HepG2 (cell line): ENCODE results near the gene AGAP6. TPM values are rescaled to one million over a fixed set of nuclear protein-coding genes. Genes with fewer than 3 reads are reported as not detected.

Source experiments
- DMAP1 ChIP-seq: IDR thresholded peaks from 2 replicates; pipeline ENCODE4 v1.6.1; 2016
- ISL2 ChIP-seq: sonication (generic); formaldehyde crosslinking; IDR thresholded peaks from 2 replicates; pipeline ENCODE4 v1.5.0; 2020; ENCODE audit warnings: missing genetic modification reagents
- KLF16 ChIP-seq, 2 experiments: sonication (generic) in 1 of 2; formaldehyde crosslinking in 1 of 2; IDR thresholded peaks; 2 replicates each; pipeline versions ENCODE4 v1.6.1 to v1.8.0; 2016 to 2023; ENCODE audit warnings: missing genetic modification reagents in 2 of 2, missing compliant biosample characterization in 1 of 2
- MIER3 ChIP-seq: IDR thresholded peaks from 2 replicates; pipeline ENCODE4 v1.6.1; 2016; ENCODE audit warnings: missing compliant biosample characterization, borderline replicate concordance
- MIXL1 ChIP-seq: IDR thresholded peaks from 2 replicates; pipeline ENCODE4 v1.6.1; 2016
- NRL ChIP-seq: sonication (generic); formaldehyde crosslinking; IDR thresholded peaks from 2 replicates; pipeline ENCODE4 v1.5.0; 2020; ENCODE audit warnings: missing genetic modification reagents, mild to moderate bottlenecking, moderate library complexity, borderline replicate concordance
- SMAD1 ChIP-seq: sonication (generic); formaldehyde crosslinking; IDR thresholded peaks from 2 replicates; pipeline ENCODE4 v1.4.0; 2020; ENCODE audit warnings: missing genetic modification reagents, low read depth, mild to moderate bottlenecking, borderline replicate concordance
- YY1 ChIP-seq: IDR thresholded peaks from 2 replicates; pipeline ENCODE4 v1.6.1; 2011; ENCODE audit warnings: low read length, low read depth, moderate library complexity, mild to moderate bottlenecking; ENCODE audit not compliant: insufficient read depth, insufficient replicate concordance
- ZBTB20 ChIP-seq: sonication (generic); formaldehyde crosslinking; IDR thresholded peaks from 2 replicates; pipeline ENCODE4 v1.8.1; 2023; ENCODE audit warnings: missing genetic modification reagents, low read depth, mild to moderate bottlenecking, borderline replicate concordance
- ZNF225 ChIP-seq: sonication (generic); formaldehyde crosslinking; IDR thresholded peaks from 2 replicates; pipeline ENCODE4 v1.4.0; 2020; ENCODE audit warnings: mild to moderate bottlenecking, missing genetic modification reagents
- ZNF232 ChIP-seq: sonication (generic); formaldehyde crosslinking; IDR thresholded peaks from 2 replicates; pipeline ENCODE4 v1.4.0; 2020; ENCODE audit warnings: missing genetic modification reagents, borderline replicate concordance
- ZNF331 ChIP-seq: sonication (generic); formaldehyde crosslinking; IDR thresholded peaks from 2 replicates; pipeline ENCODE4 v1.4.0; 2020; ENCODE audit warnings: missing genetic modification reagents
- ZNF543 ChIP-seq: sonication (generic); formaldehyde crosslinking; IDR thresholded peaks from 2 replicates; pipeline ENCODE4 v1.4.0; 2020; ENCODE audit warnings: mild to moderate bottlenecking, missing genetic modification reagents
- ZNF563 ChIP-seq: sonication (generic); formaldehyde crosslinking; IDR thresholded peaks from 2 replicates; pipeline ENCODE4 v1.8.0; 2022; ENCODE audit warnings: mild to moderate bottlenecking, moderate library complexity, missing genetic modification reagents
- ZNF788 ChIP-seq: sonication (generic); formaldehyde crosslinking; IDR thresholded peaks from 2 replicates; pipeline ENCODE4 v1.5.0; 2020; ENCODE audit warnings: mild to moderate bottlenecking, missing genetic modification reagents, borderline replicate concordance
- ZNF816 ChIP-seq: sonication (generic); formaldehyde crosslinking; IDR thresholded peaks from 2 replicates; pipeline ENCODE4 v1.8.0; 2022; ENCODE audit warnings: missing genetic modification reagents, mild to moderate bottlenecking, borderline replicate concordance
- ZNF841 ChIP-seq: sonication (generic); formaldehyde crosslinking; IDR thresholded peaks from 2 replicates; pipeline ENCODE4 v1.8.1; 2023; ENCODE audit warnings: missing genetic modification reagents, borderline replicate concordance
- polyA plus RNA-seq, 8 experiments: library from polyadenylated mRNA; depleted of rRNA in 3 of 8; stranded (reverse) in 7 of 8; unstranded in 1 of 8; fragments of >200 nt; fragmentation: Illumina TruSeq in 4 of 8; extraction: Trizol in 4 of 8; gene quantifications; 2 replicates each; pipeline versions ENCODE4 v1.2.1 to v1.2.3, GENCODE V29; 2011 to 2016; ENCODE audit warnings: low read depth in 4 of 8, missing spikeins in 1 of 8, mixed read lengths in 1 of 8; ENCODE audit not compliant: insufficient read depth in 1 of 8
- total RNA-seq, 5 experiments: library from RNA; depleted of rRNA; stranded (reverse); fragments of >200 nt; fragmentation: Illumina TruSeq; extraction: Trizol; gene quantifications; 2 replicates each; pipeline ENCODE4 v1.2.3, GENCODE V29; 2016; ENCODE audit warnings: low read depth in 1 of 5
- TF ChIP-seq, protein P1 (sequence below): sonication (generic); formaldehyde crosslinking; conservative IDR thresholded peaks from 2 replicates; pipeline ENCODE4 v1.4.0; 2020; ENCODE audit warnings: mild to moderate bottlenecking, missing genetic modification reagents, moderate library complexity

AGAP6 gene
- total and polyA plus RNA-seq, 2 of the 13 experiments (the other 11 are each of a cell fraction or from before 2014, with no cell fraction given): 7.7 to 19.5 TPM

DNA sequence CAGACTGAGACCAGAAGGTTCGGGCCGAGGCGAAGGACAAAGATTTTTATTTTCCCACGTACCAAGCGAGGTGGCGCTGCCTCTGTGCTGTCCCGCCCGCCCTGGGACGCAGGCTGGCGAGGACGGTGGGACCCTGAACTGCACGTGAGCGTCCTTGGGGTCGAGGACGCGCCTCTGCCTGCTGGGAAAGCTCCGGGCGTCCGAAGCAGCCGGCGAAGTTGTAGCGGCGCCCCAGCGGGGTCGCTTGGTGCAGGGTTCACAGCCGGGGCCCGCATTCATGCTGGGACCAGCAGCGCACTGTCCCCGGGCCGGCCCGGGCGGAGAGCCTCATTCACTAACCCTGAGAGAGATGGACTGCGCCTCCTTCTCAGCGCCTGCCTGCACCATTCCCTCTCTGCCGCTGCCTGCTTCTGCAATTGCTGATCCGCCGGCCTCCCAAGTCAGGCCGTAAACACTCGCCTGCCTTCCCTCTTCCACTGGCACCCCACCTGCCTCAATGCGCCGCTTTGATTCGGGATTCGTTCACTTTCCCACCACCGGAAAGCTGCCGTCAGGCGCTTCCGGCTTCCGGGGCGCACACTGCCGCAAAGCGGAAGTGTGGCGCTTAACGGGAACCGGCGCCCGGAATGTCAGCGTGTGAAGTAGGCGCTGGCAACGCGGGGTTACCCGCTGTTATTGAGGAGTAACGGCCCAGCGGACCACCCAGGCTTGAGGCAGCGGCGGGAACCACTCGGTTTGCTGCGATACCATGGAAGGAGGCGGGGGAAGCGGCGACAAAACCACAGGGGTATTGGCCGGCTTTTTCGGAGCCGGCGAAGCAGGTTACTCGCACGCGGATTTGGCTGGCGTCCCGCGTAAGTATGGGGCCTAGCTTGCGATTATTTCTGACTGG lies 46.5 kb upstream of the AGAP6 start, which contains the start of the genes PARG and TIMM23B (continued):
- TF ChIP-seq ZBTB20 (CRISPR knock-in tag) (0 out of 2 replicates have a peak, but pooled peaks have one; percentile 34), DMAP1 (CRISPR knock-in tag) (peak; percentile 92), ZNF543 (0 out of 2 replicates have a peak, but pooled peaks have one; percentile 74), SMAD1 (CRISPR knock-in tag) (peak; percentile 51; the same call in 1 of the 2 replicates), MIER3 (peak; percentile 47; the same call in 1 of the 2 replicates), ZNF232 (CRISPR knock-in tag) (0 out of 2 replicates have a peak, but pooled peaks have one; percentile 29), NRL (CRISPR knock-in tag) (peak; percentile 49; the same call in 1 of the 2 replicates), ISL2 (CRISPR knock-in tag) (peak; percentile 76), YY1 (peak; percentile 35), ZNF331 (CRISPR knock-in tag) (peak; percentile 33; the same call in 1 of the 2 replicates), ZNF563 (peak; percentile 8; the same call in 1 of the 2 replicates), MIXL1 (0 out of 2 replicates have a peak, but pooled peaks have one; percentile 35), KLF16 (CRISPR knock-in tag; IDR thresholded peaks at IDR 0.05) (peak in 1 of 2 experiments; percentile 68; a peak in 2 of 4 replicates), ZNF816 (CRISPR knock-in tag) (peak; percentile 74; the same call in 1 of the 2 replicates), ZNF841 (CRISPR knock-in tag) (0 out of 2 replicates have a peak, but pooled peaks have one; percentile 37), ZNF788 (peak; percentile 79; the same call in 1 of the 2 replicates), ZNF225 (0 out of 2 replicates have a peak, but pooled peaks have one; percentile 52)
- TF ChIP-seq, protein P1, sequence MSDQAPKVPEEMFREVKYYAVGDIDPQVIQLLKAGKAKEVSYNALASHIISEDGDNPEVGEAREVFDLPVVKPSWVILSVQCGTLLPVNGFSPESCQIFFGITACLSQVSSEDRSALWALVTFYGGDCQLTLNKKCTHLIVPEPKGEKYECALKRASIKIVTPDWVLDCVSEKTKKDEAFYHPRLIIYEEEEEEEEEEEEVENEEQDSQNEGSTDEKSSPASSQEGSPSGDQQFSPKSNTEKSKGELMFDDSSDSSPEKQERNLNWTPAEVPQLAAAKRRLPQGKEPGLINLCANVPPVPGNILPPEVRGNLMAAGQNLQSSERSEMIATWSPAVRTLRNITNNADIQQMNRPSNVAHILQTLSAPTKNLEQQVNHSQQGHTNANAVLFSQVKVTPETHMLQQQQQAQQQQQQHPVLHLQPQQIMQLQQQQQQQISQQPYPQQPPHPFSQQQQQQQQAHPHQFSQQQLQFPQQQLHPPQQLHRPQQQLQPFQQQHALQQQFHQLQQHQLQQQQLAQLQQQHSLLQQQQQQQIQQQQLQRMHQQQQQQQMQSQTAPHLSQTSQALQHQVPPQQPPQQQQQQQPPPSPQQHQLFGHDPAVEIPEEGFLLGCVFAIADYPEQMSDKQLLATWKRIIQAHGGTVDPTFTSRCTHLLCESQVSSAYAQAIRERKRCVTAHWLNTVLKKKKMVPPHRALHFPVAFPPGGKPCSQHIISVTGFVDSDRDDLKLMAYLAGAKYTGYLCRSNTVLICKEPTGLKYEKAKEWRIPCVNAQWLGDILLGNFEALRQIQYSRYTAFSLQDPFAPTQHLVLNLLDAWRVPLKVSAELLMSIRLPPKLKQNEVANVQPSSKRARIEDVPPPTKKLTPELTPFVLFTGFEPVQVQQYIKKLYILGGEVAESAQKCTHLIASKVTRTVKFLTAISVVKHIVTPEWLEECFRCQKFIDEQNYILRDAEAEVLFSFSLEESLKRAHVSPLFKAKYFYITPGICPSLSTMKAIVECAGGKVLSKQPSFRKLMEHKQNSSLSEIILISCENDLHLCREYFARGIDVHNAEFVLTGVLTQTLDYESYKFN (CRISPR knock-in tag): peak; percentile 23; the same call in 1 of the 2 replicates
